ENCODE results near the gene CENPA. TPM values are rescaled to one million over a fixed set of nuclear protein-coding genes. Genes with fewer than 3 reads are reported as not detected.

Gene CENPA
- 1.6 and 2.7 TPM in 2 replicates for total RNA-seq

GRCh38 chr2:26785431-26786206 is at the start of gene CENPA:
CENPA (plus strand) TSS chr2:26786056; CDS start chr2:26786197, 141 bp downstream.

DNA sequence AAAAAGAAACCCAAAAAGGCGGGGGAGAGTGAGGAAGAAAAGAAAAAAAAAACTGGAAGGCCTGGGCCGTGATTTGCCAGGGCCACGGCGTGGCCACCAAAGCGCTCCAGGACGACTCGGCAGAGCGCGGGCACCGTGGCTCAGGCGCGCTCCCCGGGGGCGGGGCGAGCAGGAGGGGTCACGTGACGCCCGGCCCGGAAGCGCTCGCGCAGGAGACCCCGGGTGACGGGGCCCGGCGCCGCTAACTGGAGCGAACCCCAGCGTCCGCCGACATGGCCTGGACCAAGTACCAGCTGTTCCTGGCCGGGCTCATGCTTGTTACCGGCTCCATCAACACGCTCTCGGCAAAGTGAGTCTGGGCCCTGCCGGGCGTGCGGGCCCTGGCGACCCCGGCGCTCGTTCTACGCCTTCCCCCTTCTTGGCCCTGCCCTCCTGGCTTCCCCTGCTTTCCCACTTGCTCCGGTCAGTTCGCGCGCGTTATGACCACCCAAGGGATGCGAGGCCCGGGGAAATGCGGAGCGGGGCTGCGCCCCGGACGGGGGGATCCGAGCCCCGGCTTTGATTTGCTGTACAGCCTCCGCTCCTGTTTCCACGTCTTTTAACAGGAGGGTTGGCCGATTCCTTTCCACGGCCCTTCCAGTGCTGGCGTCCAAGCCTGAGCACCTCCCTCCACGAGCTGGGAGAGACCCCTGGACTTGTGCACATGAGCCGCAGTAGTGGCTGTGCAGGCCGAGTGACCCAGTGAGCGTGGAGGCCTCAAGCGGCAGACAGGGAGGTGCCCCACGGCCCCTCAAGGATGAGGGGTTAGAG is 21.6 kb upstream of the CENPA start, which contains the start of gene SLC35F6:
TSS of gene SLC35F6 (plus strand) at position 207 of the 810 bp plus-strand sequence. CDS start at position 273, 66 bp downstream.

Other genes starting within 250 kb of the CENPA start
- gene CIB4, start 144.7 kb upstream of the CENPA start, total RNA-seq, result not detected in 2 replicates
- not detected in 2 replicates for gene KCNK3, start 93.3 kb upstream of the CENPA start, total RNA-seq
- gene SLC35F6, start 21.8 kb upstream of the CENPA start, total RNA-seq, result 29.1 and 67.6 TPM in 2 replicates
- gene DPYSL5, start 62.1 kb downstream of the CENPA start, total RNA-seq, result not detected in 2 replicates
- 1.3 and 2.0 TPM in 2 replicates for gene MAPRE3, start 184.6 kb downstream of the CENPA start, total RNA-seq
- 68.0 and 78.1 TPM in 2 replicates for gene TMEM214, start 246.9 kb downstream of the CENPA start, total RNA-seq